ENCODE results near the gene SKIDA1.

DNA sequence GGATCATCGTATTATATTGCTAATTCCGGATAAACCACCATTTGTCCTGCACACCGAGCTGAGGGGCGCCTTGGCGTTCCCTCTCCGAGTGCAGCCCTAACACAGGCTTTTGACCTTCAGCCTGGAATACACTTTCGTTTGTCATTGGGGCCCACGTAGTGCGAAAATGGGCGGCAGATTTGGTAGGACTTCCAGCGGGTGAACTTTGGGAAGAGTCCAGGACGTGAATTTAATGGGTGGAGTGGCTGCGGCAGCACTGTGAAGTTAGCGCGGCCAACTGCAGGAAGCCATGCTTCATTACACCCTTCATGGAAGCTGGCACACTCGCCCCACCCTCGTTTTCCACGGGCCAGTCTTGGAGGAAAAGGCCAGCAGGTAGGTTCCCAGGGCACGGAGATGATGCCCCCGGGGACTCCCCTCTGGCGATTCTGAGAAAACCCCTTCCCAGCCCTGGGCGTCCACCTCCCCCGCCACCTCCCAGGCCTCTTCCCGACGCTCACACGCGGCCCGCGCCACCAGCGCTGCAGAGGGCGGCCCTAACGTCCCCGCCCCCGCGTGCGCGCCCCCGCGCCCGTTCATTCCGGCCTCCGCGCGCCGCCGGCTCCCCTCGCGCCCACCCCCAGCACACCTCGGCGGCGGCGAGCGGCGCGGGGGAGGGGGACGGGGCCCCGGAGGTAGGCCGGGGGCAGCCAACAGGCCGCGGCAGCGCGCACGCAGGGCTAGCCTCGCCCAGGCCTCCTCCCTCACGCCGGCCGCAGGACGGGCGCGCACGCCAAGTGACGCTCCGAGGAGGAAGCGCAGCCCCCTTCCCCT lies 8.2 kb upstream of the SKIDA1 start, which contains the start of gene MLLT10:
- TF ChIP-seq, protein P1, sequence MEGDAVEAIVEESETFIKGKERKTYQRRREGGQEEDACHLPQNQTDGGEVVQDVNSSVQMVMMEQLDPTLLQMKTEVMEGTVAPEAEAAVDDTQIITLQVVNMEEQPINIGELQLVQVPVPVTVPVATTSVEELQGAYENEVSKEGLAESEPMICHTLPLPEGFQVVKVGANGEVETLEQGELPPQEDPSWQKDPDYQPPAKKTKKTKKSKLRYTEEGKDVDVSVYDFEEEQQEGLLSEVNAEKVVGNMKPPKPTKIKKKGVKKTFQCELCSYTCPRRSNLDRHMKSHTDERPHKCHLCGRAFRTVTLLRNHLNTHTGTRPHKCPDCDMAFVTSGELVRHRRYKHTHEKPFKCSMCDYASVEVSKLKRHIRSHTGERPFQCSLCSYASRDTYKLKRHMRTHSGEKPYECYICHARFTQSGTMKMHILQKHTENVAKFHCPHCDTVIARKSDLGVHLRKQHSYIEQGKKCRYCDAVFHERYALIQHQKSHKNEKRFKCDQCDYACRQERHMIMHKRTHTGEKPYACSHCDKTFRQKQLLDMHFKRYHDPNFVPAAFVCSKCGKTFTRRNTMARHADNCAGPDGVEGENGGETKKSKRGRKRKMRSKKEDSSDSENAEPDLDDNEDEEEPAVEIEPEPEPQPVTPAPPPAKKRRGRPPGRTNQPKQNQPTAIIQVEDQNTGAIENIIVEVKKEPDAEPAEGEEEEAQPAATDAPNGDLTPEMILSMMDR (IDR thresholded peaks at IDR 0.05; ENCODE audit: low read length), result no peak
- no peak for TF ChIP-seq EZH2 (IDR thresholded peaks at IDR 0.05; ENCODE audit: borderline replicate concordance, low read length)
